Measurements from ENCODE around the gene BCAS4. TPM values are rescaled to one million over a fixed set of nuclear protein-coding genes. Genes with fewer than 3 reads are reported as not detected.

BCAS4 gene
- total RNA-seq, 1 donor from 2014 or later = 16.7 TPM

- Histone ChIP-seq H3K27me3 (ENCODE audit: insufficient read depth, low read length) (no peaks in the 10 kb centered on the region), H3K4me1 (ENCODE audit: insufficient read depth, low read length) (peaks cover 18% of the 10 kb centered on the region), H3K4me2 (ENCODE audit: low read length) (peak overlapping the region; percentile 64), H3K9ac (ENCODE audit: low read length) (peak overlapping the region; percentile 11), H3K36me3 (ENCODE audit: insufficient read depth, low read length) (no peaks in the 10 kb centered on the region), H4K20me1 (ENCODE audit: insufficient read depth, low read length) (no peaks in the 10 kb centered on the region), H3K27ac (ENCODE audit: low read depth, low read length) (peak overlapping the region; percentile 23), H2AFZ (ENCODE audit: low read depth, low read length) (no peak overlapping the region), H3K79me2 (ENCODE audit: insufficient read depth, low read length) (no peaks in the 10 kb centered on the region), H3K4me3 (ENCODE audit: insufficient read depth, low read depth, low read length) (no peak overlapping the region), H3K9me3 (ENCODE audit: insufficient read depth, low read depth, low read length) (no peaks in the 10 kb centered on the region)
- TF ChIP-seq EZH2 (IDR thresholded peaks at IDR 0.05; ENCODE audit: insufficient read depth, low read length) (no peak), CTCF (IDR thresholded peaks at IDR 0.05; ENCODE audit: insufficient read depth, low read depth, low read length) (no peak)
- H3K36me3 Mint-ChIP-seq (ENCODE audit: low read depth, unreplicated experiment) = peaks cover 13% of the 10 kb centered on the region
- no peak overlapping the region for H3K4me3 Mint-ChIP-seq (ENCODE audit: unreplicated experiment)
- peaks cover 2% of the 10 kb centered on the region for H3K9me3 Mint-ChIP-seq (ENCODE audit: unreplicated experiment)
- no peaks in the 10 kb centered on the region for H3K27me3 Mint-ChIP-seq (ENCODE audit: low read depth, unreplicated experiment)
- no peak for DNase-seq (ENCODE audit: low read depth)
- H3K27ac Mint-ChIP-seq (ENCODE audit: unreplicated experiment) = peak overlapping the region; percentile 76
- FAIRE-seq = no peak
- H3K4me1 Mint-ChIP-seq (ENCODE audit: low read depth, unreplicated experiment) = peaks cover 20% of the 10 kb centered on the region
Observed at GRCh38 chr20:50838322-50838625, 43.4 kb downstream of the BCAS4 start.

GRCh38 chr20:50838707-50839385 lies 44.0 kb downstream of the BCAS4 start:
- TF ChIP-seq CTCF (IDR thresholded peaks at IDR 0.05; ENCODE audit: insufficient read depth, low read depth, low read length) (no peak), EZH2 (IDR thresholded peaks at IDR 0.05; ENCODE audit: insufficient read depth, low read length) (no peak)
- no peak for FAIRE-seq
- Histone ChIP-seq H2AFZ (ENCODE audit: low read depth, low read length) (no peak overlapping the region), H3K4me1 (ENCODE audit: insufficient read depth, low read length) (peaks cover 18% of the 10 kb centered on the region), H3K9ac (ENCODE audit: low read length) (no peak overlapping the region), H3K4me2 (ENCODE audit: low read length) (no peak overlapping the region), H4K20me1 (ENCODE audit: insufficient read depth, low read length) (no peaks in the 10 kb centered on the region), H3K9me3 (ENCODE audit: insufficient read depth, low read depth, low read length) (no peaks in the 10 kb centered on the region), H3K79me2 (ENCODE audit: insufficient read depth, low read length) (no peaks in the 10 kb centered on the region), H3K27me3 (ENCODE audit: insufficient read depth, low read length) (no peaks in the 10 kb centered on the region), H3K4me3 (ENCODE audit: insufficient read depth, low read depth, low read length) (no peak overlapping the region), H3K36me3 (ENCODE audit: insufficient read depth, low read length) (no peaks in the 10 kb centered on the region), H3K27ac (ENCODE audit: low read depth, low read length) (peak overlapping the region; percentile 23)
- DNase-seq (ENCODE audit: low read depth) = no peak
- Mint-ChIP-seq H3K4me1 (ENCODE audit: low read depth, unreplicated experiment) (peaks cover 20% of the 10 kb centered on the region), H3K4me3 (ENCODE audit: unreplicated experiment) (no peak overlapping the region), H3K27ac (ENCODE audit: unreplicated experiment) (peak overlapping the region; percentile 76), H3K27me3 (ENCODE audit: low read depth, unreplicated experiment) (no peaks in the 10 kb centered on the region), H3K36me3 (ENCODE audit: low read depth, unreplicated experiment) (peaks cover 13% of the 10 kb centered on the region), H3K9me3 (ENCODE audit: unreplicated experiment) (peaks cover 2% of the 10 kb centered on the region)

GRCh38 chr20:50842821-50843220 lies 48.0 kb downstream of the BCAS4 start:
- no peak overlapping the region for H3K4me3 Mint-ChIP-seq (ENCODE audit: unreplicated experiment)
- H3K4me3 ChIP-seq (ENCODE audit: insufficient read depth, low read depth, low read length) = no peak overlapping the region
- no peak overlapping the region for H3K27ac Mint-ChIP-seq (ENCODE audit: unreplicated experiment)
- peaks cover 16% of the 10 kb centered on the region for H3K4me1 Mint-ChIP-seq (ENCODE audit: low read depth, unreplicated experiment)
- H3K27me3 ChIP-seq (ENCODE audit: insufficient read depth, low read length) = no peaks in the 10 kb centered on the region
- peaks cover 2% of the 10 kb centered on the region for H3K36me3 Mint-ChIP-seq (ENCODE audit: low read depth, unreplicated experiment)
- no peak for TF ChIP-seq EZH2 (IDR thresholded peaks at IDR 0.05; ENCODE audit: insufficient read depth, low read length)
- no peak for TF ChIP-seq CTCF (IDR thresholded peaks at IDR 0.05; ENCODE audit: insufficient read depth, low read depth, low read length)
- DNase-seq (ENCODE audit: low read depth) (no peak), FAIRE-seq (no peak)
- no peak overlapping the region for H3K4me2 ChIP-seq (ENCODE audit: low read length)
- H3K9me3 ChIP-seq (ENCODE audit: insufficient read depth, low read depth, low read length) = no peaks in the 10 kb centered on the region
- peaks cover 17% of the 10 kb centered on the region for H3K4me1 ChIP-seq (ENCODE audit: insufficient read depth, low read length)
- no peaks in the 10 kb centered on the region for H3K36me3 ChIP-seq (ENCODE audit: insufficient read depth, low read length)
- no peaks in the 10 kb centered on the region for H4K20me1 ChIP-seq (ENCODE audit: insufficient read depth, low read length)
- no peaks in the 10 kb centered on the region for H3K27me3 Mint-ChIP-seq (ENCODE audit: low read depth, unreplicated experiment)
- no peak overlapping the region for H3K9ac ChIP-seq (ENCODE audit: low read length)
- no peak overlapping the region for H2AFZ ChIP-seq (ENCODE audit: low read depth, low read length)
- no peak overlapping the region for H3K27ac ChIP-seq (ENCODE audit: low read depth, low read length)
- H3K9me3 Mint-ChIP-seq (ENCODE audit: unreplicated experiment) = no peaks in the 10 kb centered on the region
- H3K79me2 ChIP-seq (ENCODE audit: insufficient read depth, low read length) = no peaks in the 10 kb centered on the region
